Suprapubic skin (tissue), 4 donors: Measurements from ENCODE around the gene CCL22.

Source experiments
- POLR2A ChIP-seq, 2 donors: fragments of 450-650 bp; IDR thresholded peaks; one replicate each; pipeline ENCODE4 v1.6.1; 2017; ENCODE audit warnings: antibody characterized with exemption in 2 of 2, mild to moderate bottlenecking in 2 of 2, moderate library complexity in 2 of 2
- POLR2AphosphoS5 ChIP-seq, 3 donors: sonication (generic); formaldehyde crosslinking; IDR thresholded peaks; one replicate each; pipeline ENCODE4 v1.6.1; 2017; ENCODE audit warnings: antibody characterized with exemption in 3 of 3
- TF ChIP-seq, protein P1 (sequence below), 2 donors: fragments of 200-600 bp in 1 of 2; fragments of 450-650 bp in 1 of 2; sonication (generic) in 1 of 2; IDR thresholded peaks; one replicate each; pipeline ENCODE4 v1.5.1; 2016 to 2019; ENCODE audit warnings: antibody characterized with exemption in 2 of 2, mild to moderate bottlenecking in 1 of 2, moderate library complexity in 1 of 2

DNA sequence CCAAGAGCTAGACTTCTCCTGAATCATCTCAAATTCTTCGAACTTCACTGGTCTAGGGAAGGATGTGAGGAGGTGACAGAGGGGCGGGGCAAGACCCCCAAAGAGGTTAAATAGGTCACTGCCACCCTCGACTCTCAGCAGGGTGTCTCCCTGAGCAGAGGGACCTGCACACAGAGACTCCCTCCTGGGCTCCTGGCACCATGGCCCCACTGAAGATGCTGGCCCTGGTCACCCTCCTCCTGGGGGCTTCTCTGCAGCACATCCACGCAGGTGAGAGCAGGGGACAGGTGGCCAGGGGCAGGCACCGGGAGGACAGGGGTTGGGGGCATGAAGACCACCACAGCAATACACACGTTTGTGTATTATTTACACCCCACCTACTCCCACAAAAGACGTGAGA is 55.1 kb downstream of the CCL22 start:
- TF ChIP-seq, protein P1, sequence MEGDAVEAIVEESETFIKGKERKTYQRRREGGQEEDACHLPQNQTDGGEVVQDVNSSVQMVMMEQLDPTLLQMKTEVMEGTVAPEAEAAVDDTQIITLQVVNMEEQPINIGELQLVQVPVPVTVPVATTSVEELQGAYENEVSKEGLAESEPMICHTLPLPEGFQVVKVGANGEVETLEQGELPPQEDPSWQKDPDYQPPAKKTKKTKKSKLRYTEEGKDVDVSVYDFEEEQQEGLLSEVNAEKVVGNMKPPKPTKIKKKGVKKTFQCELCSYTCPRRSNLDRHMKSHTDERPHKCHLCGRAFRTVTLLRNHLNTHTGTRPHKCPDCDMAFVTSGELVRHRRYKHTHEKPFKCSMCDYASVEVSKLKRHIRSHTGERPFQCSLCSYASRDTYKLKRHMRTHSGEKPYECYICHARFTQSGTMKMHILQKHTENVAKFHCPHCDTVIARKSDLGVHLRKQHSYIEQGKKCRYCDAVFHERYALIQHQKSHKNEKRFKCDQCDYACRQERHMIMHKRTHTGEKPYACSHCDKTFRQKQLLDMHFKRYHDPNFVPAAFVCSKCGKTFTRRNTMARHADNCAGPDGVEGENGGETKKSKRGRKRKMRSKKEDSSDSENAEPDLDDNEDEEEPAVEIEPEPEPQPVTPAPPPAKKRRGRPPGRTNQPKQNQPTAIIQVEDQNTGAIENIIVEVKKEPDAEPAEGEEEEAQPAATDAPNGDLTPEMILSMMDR (IDR thresholded peaks at IDR 0.05): no peak
- no peak for TF ChIP-seq POLR2AphosphoS5 (IDR thresholded peaks at IDR 0.05)
- TF ChIP-seq POLR2A (IDR thresholded peaks at IDR 0.05): no peak
